PC-9 (cell line): Measurements from ENCODE around the gene TENM4. TPM values are rescaled to one million over a fixed set of nuclear protein-coding genes. Genes with fewer than 3 reads are reported as not detected.

Source experiments
- BruUV-seq: library from RNA; stranded (reverse); fragments of 400-500 nt; replicated peaks from 2 replicates; lab custom pipeline; 2021; lab: Mats Ljungman, UMichigan
- CTCF ChIA-PET: fragments of 300-600 bp; sonication (Branson Sonifier 250); formaldehyde crosslinking; loops from one replicate; lab custom pipeline; 2022; ENCODE audit warnings: antibody characterized with exemption; lab: Charles Lee
- POLR2A ChIA-PET: fragments of 300-600 bp; sonication (Branson Sonifier 250); formaldehyde crosslinking; loops from one replicate; lab custom pipeline; 2022; ENCODE audit warnings: antibody characterized with exemption; ENCODE audit not compliant: unreplicated experiment; lab: Charles Lee
- DNase-seq, 2 experiments: peaks; one replicate each; pipeline versions ENCODE4 v3.0.0 to v3.0.0-alpha.2; 2015 to 2022; ENCODE audit warnings: mixed read lengths in 1 of 2
- H2AFZ ChIP-seq: fragments of 200-600 bp; sonication (generic); 2 replicates; pipeline ENCODE4 v1.8.1; 2017; ENCODE audit warnings: antibody characterized with exemption
- H3F3A ChIP-seq: fragments of 200-600 bp; sonication (generic); 2 replicates; pipeline ENCODE4 v1.8.1; 2017; ENCODE audit warnings: antibody characterized with exemption, mild to moderate bottlenecking, low read depth; ENCODE audit not compliant: insufficient read depth
- H3K27ac ChIP-seq: fragments of 200-600 bp; sonication (generic); 2 replicates; pipeline ENCODE4 v1.6.1; 2016; ENCODE audit warnings: mixed run types
- H3K27me3 ChIP-seq: fragments of 200-600 bp; sonication (generic); 2 replicates; pipeline ENCODE4 v1.6.1; 2016; ENCODE audit warnings: low read depth, mixed run types; ENCODE audit not compliant: insufficient read depth
- H3K36me3 ChIP-seq: fragments of 200-600 bp; sonication (generic); 2 replicates; pipeline ENCODE4 v1.6.1; 2016; ENCODE audit warnings: low read depth, mixed run types
- H3K4me1 ChIP-seq: fragments of 200-600 bp; sonication (generic); replicated peaks from 2 replicates; pipeline ENCODE4 v1.6.1; 2016; ENCODE audit warnings: mixed run types; ENCODE audit not compliant: insufficient read depth
- H3K4me2 ChIP-seq: fragments of 200-600 bp; sonication (generic); 2 replicates; pipeline ENCODE4 v1.6.1; 2017; ENCODE audit warnings: mixed run types
- H3K4me3 ChIP-seq: fragments of 200-600 bp; sonication (generic); 2 replicates; pipeline ENCODE4 v1.6.1; 2016; ENCODE audit warnings: mixed run types
- H3K79me2 ChIP-seq: fragments of 200-600 bp; sonication (generic); 2 replicates; pipeline ENCODE4 v1.6.1; 2017; ENCODE audit warnings: low read depth, mixed run types
- H3K9me2 ChIP-seq: fragments of 200-600 bp; sonication (generic); 2 replicates; pipeline ENCODE4 v1.8.1; 2017; ENCODE audit warnings: mild to moderate bottlenecking; ENCODE audit not compliant: insufficient read depth
- H3K9me3 ChIP-seq: fragments of 200-600 bp; sonication (generic); 2 replicates; pipeline ENCODE4 v1.8.1; 2016; ENCODE audit warnings: low read depth; ENCODE audit not compliant: insufficient read depth
- H4K20me1 ChIP-seq: fragments of 200-600 bp; sonication (generic); 2 replicates; pipeline ENCODE4 v1.8.1; 2017; ENCODE audit not compliant: insufficient read depth
- EZH2 ChIP-seq: fragments of 200-600 bp; sonication (generic); IDR thresholded peaks from 2 replicates; pipeline ENCODE4 v1.8.0; 2017; ENCODE audit warnings: antibody characterized with exemption, low read depth
- intact Hi-C: fragments of 100-400 bp; cut with micrococcal nuclease; formaldehyde crosslinking; loops from one replicate; pipeline ENCODE4 v1.10.0; 2022; ENCODE audit not compliant: unreplicated experiment
- total RNA-seq: library from RNA; stranded (reverse); gene quantifications from 2 replicates; pipeline ENCODE4 v1.2.3, GENCODE V29; 2021
- TF ChIP-seq, protein P1 (sequence below): fragments of 200-600 bp; sonication (generic); conservative IDR thresholded peaks from 2 replicates; pipeline ENCODE4 v1.6.1; 2017; ENCODE audit warnings: mixed run types, antibody characterized with exemption, mild to moderate bottlenecking, moderate library complexity

Gene TENM4
- total RNA-seq, 1 experiment from 2014 or later, result not detected

- Histone ChIP-seq H3K27ac (no peak overlapping the region), H3F3A (no peaks in the 10 kb centered on the region), H3K36me3 (no peaks in the 10 kb centered on the region), H3K4me2 (no peak overlapping the region), H3K4me3 (no peak overlapping the region), H3K27me3 (peaks cover 42% of the 10 kb centered on the region), H2AFZ (no peak overlapping the region), H4K20me1 (no peaks in the 10 kb centered on the region), H3K9me2 (no peaks in the 10 kb centered on the region), H3K79me2 (no peaks in the 10 kb centered on the region), H3K4me1 (no peaks in the 10 kb centered on the region), H3K9me3 (no peaks in the 10 kb centered on the region)
- POLR2A ChIA-PET, result no interaction called here
- BruUV-seq, result no TSS peak
- CTCF ChIA-PET, result interaction anchor here (0.6 kb wide), 1 partner anchor 37 kb away, joined by 3 read pairs; no protein-coding TSS in a partner anchor
- no peak for TF ChIP-seq EZH2
- TF ChIP-seq, protein P1, sequence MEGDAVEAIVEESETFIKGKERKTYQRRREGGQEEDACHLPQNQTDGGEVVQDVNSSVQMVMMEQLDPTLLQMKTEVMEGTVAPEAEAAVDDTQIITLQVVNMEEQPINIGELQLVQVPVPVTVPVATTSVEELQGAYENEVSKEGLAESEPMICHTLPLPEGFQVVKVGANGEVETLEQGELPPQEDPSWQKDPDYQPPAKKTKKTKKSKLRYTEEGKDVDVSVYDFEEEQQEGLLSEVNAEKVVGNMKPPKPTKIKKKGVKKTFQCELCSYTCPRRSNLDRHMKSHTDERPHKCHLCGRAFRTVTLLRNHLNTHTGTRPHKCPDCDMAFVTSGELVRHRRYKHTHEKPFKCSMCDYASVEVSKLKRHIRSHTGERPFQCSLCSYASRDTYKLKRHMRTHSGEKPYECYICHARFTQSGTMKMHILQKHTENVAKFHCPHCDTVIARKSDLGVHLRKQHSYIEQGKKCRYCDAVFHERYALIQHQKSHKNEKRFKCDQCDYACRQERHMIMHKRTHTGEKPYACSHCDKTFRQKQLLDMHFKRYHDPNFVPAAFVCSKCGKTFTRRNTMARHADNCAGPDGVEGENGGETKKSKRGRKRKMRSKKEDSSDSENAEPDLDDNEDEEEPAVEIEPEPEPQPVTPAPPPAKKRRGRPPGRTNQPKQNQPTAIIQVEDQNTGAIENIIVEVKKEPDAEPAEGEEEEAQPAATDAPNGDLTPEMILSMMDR, result no peak
- intact Hi-C loops, result no loop called here
- no peak for DNase-seq
Observed at GRCh38 chr11:79363861-79364378, 76.9 kb downstream of the TENM4 start.

DNA sequence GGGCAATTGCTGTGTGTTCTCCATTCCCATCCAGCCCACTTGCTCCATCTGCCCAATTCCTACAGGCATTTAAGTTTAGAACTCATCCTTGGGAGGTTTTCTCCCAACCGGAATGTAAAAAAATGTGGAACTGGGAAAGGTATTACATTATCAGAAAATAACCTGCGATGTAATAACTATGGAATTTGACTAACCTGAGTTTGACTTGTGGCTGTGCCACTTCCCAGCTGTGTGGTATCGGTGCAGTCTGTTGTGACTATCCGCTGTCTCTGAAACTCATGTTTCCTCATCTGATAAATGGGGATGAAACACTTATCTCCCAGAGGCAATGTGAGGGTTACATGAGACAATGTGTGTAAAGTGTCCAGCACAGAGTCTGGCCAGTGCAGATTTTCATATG, 77.6 kb downstream of the TENM4 start:
- intact Hi-C loops, result no loop called here
- ChIA-PET POLR2A (no interaction called here), CTCF (interaction anchor here (0.6 kb wide), 1 partner anchor 38 kb away, joined by 3 read pairs; no protein-coding TSS in a partner anchor)
- Histone ChIP-seq H2AFZ (no peak overlapping the region), H4K20me1 (no peaks in the 10 kb centered on the region), H3K79me2 (no peaks in the 10 kb centered on the region), H3K9me2 (no peaks in the 10 kb centered on the region), H3K27ac (no peak overlapping the region), H3K4me2 (no peak overlapping the region), H3K9me3 (no peaks in the 10 kb centered on the region), H3K36me3 (no peaks in the 10 kb centered on the region), H3K4me1 (no peaks in the 10 kb centered on the region), H3K4me3 (no peak overlapping the region), H3K27me3 (peaks cover 36% of the 10 kb centered on the region), H3F3A (no peaks in the 10 kb centered on the region)
- TF ChIP-seq, protein P1, result no peak
- no peak for TF ChIP-seq EZH2
- no peak for DNase-seq
- no TSS peak for BruUV-seq

GRCh38 chr11:79362821-79363220, 78.0 kb downstream of the TENM4 start:
- Histone ChIP-seq H3K79me2 (no peaks in the 10 kb centered on the region), H4K20me1 (no peaks in the 10 kb centered on the region), H3K4me3 (no peak overlapping the region), H3K9me2 (no peaks in the 10 kb centered on the region), H3K4me1 (no peaks in the 10 kb centered on the region), H3F3A (no peaks in the 10 kb centered on the region), H3K4me2 (no peak overlapping the region), H3K36me3 (no peaks in the 10 kb centered on the region), H3K9me3 (no peaks in the 10 kb centered on the region), H2AFZ (no peak overlapping the region), H3K27me3 (peaks cover 33% of the 10 kb centered on the region), H3K27ac (no peak overlapping the region)
- POLR2A ChIA-PET, result no interaction called here
- no peak for DNase-seq
- intact Hi-C loops, result no loop called here
- no TSS peak for BruUV-seq
- no peak for TF ChIP-seq EZH2
- TF ChIP-seq, protein P1, result no peak
- CTCF ChIA-PET, result no interaction called here
